ENCODE measurements around the gene RBPJL.

DNA sequence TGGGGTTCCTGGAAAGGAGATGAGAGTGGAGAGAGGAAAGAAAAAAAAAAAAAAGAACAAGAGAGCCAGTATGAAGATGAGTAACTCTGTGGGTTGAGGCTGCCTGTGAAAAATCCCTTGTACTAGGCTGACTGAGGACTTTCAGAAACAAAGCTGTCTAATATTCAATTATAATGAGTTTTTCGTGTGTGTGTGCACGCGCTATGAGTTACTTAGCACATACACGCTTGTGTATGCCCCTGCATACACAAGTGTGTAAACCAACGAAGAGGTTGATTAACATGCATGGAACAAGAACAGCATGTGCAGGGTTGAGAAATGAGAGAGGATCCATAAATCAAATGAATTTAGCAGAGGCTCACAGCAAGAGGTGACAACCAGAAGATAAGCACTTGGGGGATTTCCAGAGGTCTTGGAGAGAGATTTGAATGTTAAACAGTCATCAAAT lies 4.8 kb upstream of the RBPJL start:
- no peak for TF ChIP-seq USF2 (CRISPR knock-in tag; IDR thresholded peaks at IDR 0.05)
- TF ChIP-seq CTCF (IDR thresholded peaks at IDR 0.05): no peak
- no peak for TF ChIP-seq SP1 (CRISPR knock-in tag; conservative IDR thresholded peaks at IDR 0.05)
- no peak for TF ChIP-seq JUN (CRISPR knock-in tag; IDR thresholded peaks at IDR 0.05)
- no peak for TF ChIP-seq ATF3 (CRISPR knock-in tag; conservative IDR thresholded peaks at IDR 0.05)
- TF ChIP-seq, protein P1, sequence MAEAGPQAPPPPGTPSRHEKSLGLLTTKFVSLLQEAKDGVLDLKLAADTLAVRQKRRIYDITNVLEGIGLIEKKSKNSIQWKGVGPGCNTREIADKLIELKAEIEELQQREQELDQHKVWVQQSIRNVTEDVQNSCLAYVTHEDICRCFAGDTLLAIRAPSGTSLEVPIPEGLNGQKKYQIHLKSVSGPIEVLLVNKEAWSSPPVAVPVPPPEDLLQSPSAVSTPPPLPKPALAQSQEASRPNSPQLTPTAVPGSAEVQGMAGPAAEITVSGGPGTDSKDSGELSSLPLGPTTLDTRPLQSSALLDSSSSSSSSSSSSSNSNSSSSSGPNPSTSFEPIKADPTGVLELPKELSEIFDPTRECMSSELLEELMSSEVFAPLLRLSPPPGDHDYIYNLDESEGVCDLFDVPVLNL (CRISPR knock-in tag; IDR thresholded peaks at IDR 0.05; ENCODE audit: borderline replicate concordance, low read depth): no peak

Measured in WTC11 (cell line).